OCI-LY1 (cell line): ENCODE results near the gene CA9.
A peak's percentile ranks its signal among the peaks of the same experiment; 100 is the strongest.

ENCODE experiments used
- H2AFZ ChIP-seq: fragments of 200-600 bp; sonication (generic), shearing (Covaris generic); 2 replicates; pipeline ENCODE4 v1.6.0; 2014; ENCODE audit warnings: antibody characterized with exemption, mild to moderate bottlenecking, low read length
- H3F3A ChIP-seq: fragments of 200-600 bp; sonication (generic), shearing (Covaris generic); 2 replicates; pipeline ENCODE4 v1.6.0; 2014; ENCODE audit warnings: mild to moderate bottlenecking, antibody characterized with exemption, low read length, moderate library complexity; ENCODE audit not compliant: insufficient read depth
- H3K27ac ChIP-seq: fragments of 200-600 bp; sonication (generic); 2 replicates; pipeline ENCODE4 v1.5.1; 2014; ENCODE audit warnings: low read length, mixed run types, mild to moderate bottlenecking, low read depth; ENCODE audit not compliant: poor library complexity, severe bottlenecking
- H3K27me3 ChIP-seq: fragments of 200-600 bp; sonication (generic); 2 replicates; pipeline ENCODE4 v1.6.0; 2014; ENCODE audit warnings: antibody characterized with exemption, mild to moderate bottlenecking, low read length, moderate library complexity; ENCODE audit not compliant: insufficient read depth
- H3K36me3 ChIP-seq: fragments of 200-600 bp; sonication (generic); 2 replicates; pipeline ENCODE4 v1.6.1; 2014; ENCODE audit warnings: mild to moderate bottlenecking, antibody characterized with exemption, low read length, moderate library complexity, mixed read lengths; ENCODE audit not compliant: insufficient read depth
- H3K4me1 ChIP-seq: fragments of 200-600 bp; sonication (generic); 2 replicates; pipeline ENCODE4 v1.5.1; 2014; ENCODE audit warnings: mild to moderate bottlenecking, low read length, moderate library complexity; ENCODE audit not compliant: insufficient read depth, severe bottlenecking
- H3K4me2 ChIP-seq: fragments of 200-600 bp; sonication (generic), shearing (Covaris generic); 2 replicates; pipeline ENCODE4 v1.6.1; 2014; ENCODE audit warnings: low read length
- H3K4me3 ChIP-seq: fragments of 200-600 bp; sonication (generic); 2 replicates; pipeline ENCODE4 v1.5.1; 2014; ENCODE audit warnings: low read length, low read depth, mild to moderate bottlenecking, mixed read lengths; ENCODE audit not compliant: poor library complexity, severe bottlenecking
- H3K79me2 ChIP-seq: fragments of 200-600 bp; shearing (Covaris generic); 2 replicates; pipeline ENCODE4 v1.6.1; 2016; ENCODE audit warnings: mixed run types, low read length, mixed read lengths; ENCODE audit not compliant: insufficient read depth
- H3K9ac ChIP-seq: fragments of 200-600 bp; sonication (generic), shearing (Covaris generic); 2 replicates; pipeline ENCODE4 v1.6.1; 2014; ENCODE audit warnings: mild to moderate bottlenecking, low read length, mixed read lengths
- H3K9me2 ChIP-seq: fragments of 200-600 bp; sonication (generic), shearing (Covaris generic); 2 replicates; pipeline ENCODE4 v1.6.1; 2014; ENCODE audit warnings: low read depth, mild to moderate bottlenecking, low read length, mixed read lengths
- H3K9me3 ChIP-seq: fragments of 200-600 bp; shearing (Covaris generic); 2 replicates; pipeline ENCODE4 v1.6.1; 2014; ENCODE audit warnings: low read length, mixed read lengths
- H4K20me1 ChIP-seq: fragments of 200-600 bp; sonication (generic), shearing (Covaris generic); 2 replicates; pipeline ENCODE4 v1.6.0; 2016; ENCODE audit warnings: mild to moderate bottlenecking, low read length; ENCODE audit not compliant: insufficient read depth
- EZH2 ChIP-seq: fragments of 200-600 bp; sonication (generic), shearing (Covaris generic); IDR thresholded peaks from 2 replicates; pipeline ENCODE4 v1.8.0; 2017; ENCODE audit warnings: borderline replicate concordance, mixed run types, mild to moderate bottlenecking, antibody characterized with exemption, low read length, moderate library complexity, mixed read lengths
- TF ChIP-seq, protein P1 (sequence below): fragments of 200-600 bp; sonication (generic), shearing (Covaris generic); IDR thresholded peaks from 2 replicates; pipeline ENCODE4 v1.5.1; 2017; ENCODE audit warnings: mild to moderate bottlenecking, antibody characterized with exemption, low read length, moderate library complexity, mixed read lengths

Gene CA9

DNA sequence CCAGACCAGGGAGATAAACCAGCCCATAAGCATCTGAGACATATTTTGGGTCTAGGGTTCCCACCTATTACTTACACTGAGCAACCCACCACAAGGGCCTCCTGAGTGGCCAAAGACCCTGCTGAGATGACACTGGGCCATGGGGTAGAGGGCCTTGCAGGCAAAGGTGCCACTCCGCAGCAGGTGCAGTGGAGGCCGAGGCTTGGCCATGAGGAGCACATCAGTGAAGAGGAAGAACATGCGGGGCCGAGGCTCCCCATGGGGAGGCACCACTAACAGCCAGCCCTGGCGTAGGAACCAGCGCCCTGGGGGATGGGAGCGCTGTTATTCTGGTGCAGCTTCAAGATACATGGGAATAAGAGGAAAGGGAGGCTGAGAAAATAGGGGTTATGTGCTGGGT, 11.3 kb upstream of the CA9 start:
- no peak overlapping the region for H2AFZ ChIP-seq
- no peak overlapping the region for H3K9ac ChIP-seq
- H3K9me2 ChIP-seq = no peaks in the 10 kb centered on the region
- H3K27me3 ChIP-seq = no peaks in the 10 kb centered on the region
- H3K4me2 ChIP-seq = peak overlapping the region; percentile 71; the same call in 1 of the 2 replicates
- H3K4me1 ChIP-seq = peaks cover 70% of the 10 kb centered on the region
- H3K9me3 ChIP-seq = no peaks in the 10 kb centered on the region
- H3F3A ChIP-seq = no peaks in the 10 kb centered on the region
- no peaks in the 10 kb centered on the region for H4K20me1 ChIP-seq
- H3K36me3 ChIP-seq = peaks cover 33% of the 10 kb centered on the region; the same call in 1 of the 2 replicates
- peak overlapping the region; percentile 74 for H3K4me3 ChIP-seq
- H3K27ac ChIP-seq = peak overlapping the region; percentile 30
- H3K79me2 ChIP-seq = no peaks in the 10 kb centered on the region
- TF ChIP-seq EZH2 = no peak
- TF ChIP-seq, protein P1, sequence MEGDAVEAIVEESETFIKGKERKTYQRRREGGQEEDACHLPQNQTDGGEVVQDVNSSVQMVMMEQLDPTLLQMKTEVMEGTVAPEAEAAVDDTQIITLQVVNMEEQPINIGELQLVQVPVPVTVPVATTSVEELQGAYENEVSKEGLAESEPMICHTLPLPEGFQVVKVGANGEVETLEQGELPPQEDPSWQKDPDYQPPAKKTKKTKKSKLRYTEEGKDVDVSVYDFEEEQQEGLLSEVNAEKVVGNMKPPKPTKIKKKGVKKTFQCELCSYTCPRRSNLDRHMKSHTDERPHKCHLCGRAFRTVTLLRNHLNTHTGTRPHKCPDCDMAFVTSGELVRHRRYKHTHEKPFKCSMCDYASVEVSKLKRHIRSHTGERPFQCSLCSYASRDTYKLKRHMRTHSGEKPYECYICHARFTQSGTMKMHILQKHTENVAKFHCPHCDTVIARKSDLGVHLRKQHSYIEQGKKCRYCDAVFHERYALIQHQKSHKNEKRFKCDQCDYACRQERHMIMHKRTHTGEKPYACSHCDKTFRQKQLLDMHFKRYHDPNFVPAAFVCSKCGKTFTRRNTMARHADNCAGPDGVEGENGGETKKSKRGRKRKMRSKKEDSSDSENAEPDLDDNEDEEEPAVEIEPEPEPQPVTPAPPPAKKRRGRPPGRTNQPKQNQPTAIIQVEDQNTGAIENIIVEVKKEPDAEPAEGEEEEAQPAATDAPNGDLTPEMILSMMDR = no peak

DNA sequence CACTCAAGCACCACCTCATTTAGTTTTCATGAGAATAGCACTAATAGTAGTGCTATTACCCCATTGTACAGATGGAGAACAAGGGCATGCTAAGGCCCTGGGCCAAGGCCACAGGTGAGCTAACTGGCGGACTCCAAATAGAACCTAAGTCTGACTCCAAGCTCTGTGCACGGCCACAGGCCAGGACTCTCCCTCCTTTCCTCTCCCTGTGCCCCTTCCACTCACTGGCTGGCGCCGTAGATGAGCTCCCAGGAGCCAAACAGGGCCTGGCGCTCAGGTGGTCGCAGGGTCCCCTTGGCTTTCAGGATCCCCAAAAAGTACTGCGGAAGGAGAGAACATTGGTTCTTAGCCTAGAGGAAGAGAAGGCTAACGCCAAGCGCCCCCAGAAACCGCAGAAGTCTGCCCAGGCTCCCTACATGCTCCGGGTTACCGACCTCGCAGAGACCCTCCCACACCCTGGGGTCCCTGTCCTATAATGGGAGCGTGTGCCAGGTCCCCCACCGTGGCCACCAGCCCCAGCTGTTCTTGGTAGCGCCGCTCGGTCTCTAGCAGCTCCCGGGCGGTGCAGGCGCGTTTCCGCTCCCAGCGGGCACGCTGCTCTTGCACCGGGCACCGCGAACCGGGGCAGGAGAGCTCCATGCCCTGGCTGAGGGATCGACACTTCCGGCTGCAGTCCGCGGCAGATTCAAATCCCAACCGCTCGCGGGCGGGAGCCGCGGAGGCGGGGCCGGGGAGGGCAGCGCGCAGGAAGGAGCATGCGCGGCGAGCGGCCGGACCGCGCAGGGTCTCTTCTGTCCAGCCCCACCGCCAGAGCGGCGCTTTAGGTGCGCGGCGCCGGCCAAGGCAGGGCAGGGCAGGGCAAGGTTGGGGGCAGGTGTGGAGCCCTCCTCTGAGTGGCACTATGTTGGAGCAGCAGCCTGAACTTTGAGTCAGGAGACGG, 8.9 kb upstream of the CA9 start, which contains the start of gene ARHGEF39:
Gene ARHGEF39 (minus strand): TSS at position 665 of the 940 bp plus-strand sequence. CDS start 26 bp downstream, at position 639.
- TF ChIP-seq, protein P1 = peak; percentile 53
- no peak for TF ChIP-seq EZH2
- Histone ChIP-seq H2AFZ (no peak within 1 kb of the TSS), H3K9me2 (no peaks in the 10 kb centered on the region), H3K36me3 (peaks cover 33% of the 10 kb centered on the region; the same call in 1 of the 2 replicates), H3F3A (no peaks in the 10 kb centered on the region), H3K4me1 (peaks cover 52% of the 10 kb centered on the region), H3K27me3 (no peaks in the 10 kb centered on the region), H3K4me2 (peak within 1 kb of the TSS; percentile 71), H3K27ac (peak within 1 kb of the TSS; percentile 85), H3K9me3 (no peaks in the 10 kb centered on the region), H3K9ac (peak within 1 kb of the TSS; percentile 91), H4K20me1 (no peaks in the 10 kb centered on the region), H3K79me2 (no peaks in the 10 kb centered on the region), H3K4me3 (peak within 1 kb of the TSS; percentile 74)

DNA sequence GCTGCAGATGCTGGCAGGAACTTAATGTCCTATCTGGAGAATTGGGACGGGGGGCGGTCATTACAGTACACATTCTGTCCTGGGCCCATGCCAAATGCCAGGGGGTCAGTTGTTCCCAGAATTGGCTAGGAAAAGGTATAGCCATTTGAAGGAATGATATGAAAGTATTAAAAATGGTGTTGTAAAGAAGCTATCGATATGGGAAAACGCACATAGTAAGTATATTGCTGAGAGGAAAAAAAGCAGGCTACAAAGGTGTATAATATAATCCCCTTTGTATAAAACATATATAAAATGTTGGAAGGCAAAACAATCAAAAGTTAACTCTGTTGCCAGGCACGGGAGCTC, 8.3 kb upstream of the CA9 start:
- Histone ChIP-seq H3K9ac (peak overlapping the region; percentile 91), H3F3A (no peaks in the 10 kb centered on the region), H3K27me3 (no peaks in the 10 kb centered on the region), H4K20me1 (no peaks in the 10 kb centered on the region), H2AFZ (no peak overlapping the region), H3K36me3 (peaks cover 28% of the 10 kb centered on the region; the same call in 1 of the 2 replicates), H3K4me2 (peak overlapping the region; percentile 71), H3K27ac (peak overlapping the region; percentile 85), H3K9me3 (no peaks in the 10 kb centered on the region), H3K9me2 (no peaks in the 10 kb centered on the region), H3K79me2 (no peaks in the 10 kb centered on the region), H3K4me3 (peak overlapping the region; percentile 74), H3K4me1 (peaks cover 45% of the 10 kb centered on the region)
- no peak for TF ChIP-seq EZH2
- TF ChIP-seq, protein P1 = 0 out of 2 replicates have a peak, but pooled peaks have one; percentile 5
